Right kidney (tissue), 1 donor: Measurements from ENCODE around the gene VENTX.

Source experiments
- DNase-seq: peaks from one replicate; pipeline ENCODE4 v3.0.0-alpha.2; 2016

The VENTX gene

GRCh38 chr10:133201948-133202725 is 35.5 kb upstream of the VENTX start:
- no peak for DNase-seq

- no peak for DNase-seq
Observed at GRCh38 chr10:133202778-133203651, 34.6 kb upstream of the VENTX start.

GRCh38 chr10:133203652-133204195 is 33.9 kb upstream of the VENTX start:
- DNase-seq: no peak

GRCh38 chr10:133204226-133205015 is 33.2 kb upstream of the VENTX start:
- no peak for DNase-seq

GRCh38 chr10:133205146-133205545 is 32.5 kb upstream of the VENTX start:
- no peak for DNase-seq

- no peak for DNase-seq
Observed at GRCh38 chr10:133206356-133207040, 31.2 kb upstream of the VENTX start.

GRCh38 chr10:133207041-133207600 is 30.5 kb upstream of the VENTX start:
- no peak for DNase-seq

- no peak for DNase-seq
Observed at GRCh38 chr10:133207627-133208026, 30.0 kb upstream of the VENTX start.

- DNase-seq: no peak
Observed at GRCh38 chr10:133208466-133208865, 29.2 kb upstream of the VENTX start.

GRCh38 chr10:133209117-133209516 is 28.5 kb upstream of the VENTX start:
- no peak for DNase-seq

- DNase-seq: no peak
Observed at GRCh38 chr10:133209641-133210040, 28.0 kb upstream of the VENTX start.

GRCh38 chr10:133210398-133211140 is 27.1 kb upstream of the VENTX start:
- no peak for DNase-seq

- no peak for DNase-seq
Observed at GRCh38 chr10:133211141-133211830, 26.4 kb upstream of the VENTX start.

- DNase-seq: no peak
Observed at GRCh38 chr10:133211959-133212852, 25.4 kb upstream of the VENTX start.

GRCh38 chr10:133212853-133213494 is 24.7 kb upstream of the VENTX start:
- no peak for DNase-seq

GRCh38 chr10:133213641-133214467 is 23.8 kb upstream of the VENTX start:
- DNase-seq: no peak
